WTC11 (cell line): ENCODE measurements around the gene CACNA1C.

ENCODE experiments used
- ELF4 ChIP-seq: sonication (generic); formaldehyde crosslinking; IDR thresholded peaks from 2 replicates; pipeline ENCODE4 v1.8.1; 2022; ENCODE audit warnings: low read depth, mild to moderate bottlenecking, moderate library complexity, missing genetic modification reagents
- ETV6 ChIP-seq: sonication (generic); formaldehyde crosslinking; IDR thresholded peaks from 2 replicates; pipeline ENCODE4 v1.8.1; 2022; ENCODE audit warnings: mild to moderate bottlenecking, missing genetic modification reagents
- JUN ChIP-seq: sonication (generic); formaldehyde crosslinking; IDR thresholded peaks from 2 replicates; pipeline ENCODE4 v1.8.0; 2023; ENCODE audit warnings: mild to moderate bottlenecking, missing genetic modification reagents
- MLX ChIP-seq: sonication (generic); formaldehyde crosslinking; IDR thresholded peaks from 2 replicates; pipeline ENCODE4 v1.8.1; 2023; ENCODE audit warnings: mild to moderate bottlenecking, missing genetic modification reagents, moderate library complexity
- NR3C1 ChIP-seq: sonication (generic); formaldehyde crosslinking; conservative IDR thresholded peaks from 2 replicates; pipeline ENCODE4 v1.8.1; 2023; ENCODE audit warnings: low read depth, mild to moderate bottlenecking, missing genetic modification reagents
- RELA ChIP-seq: sonication (generic); formaldehyde crosslinking; IDR thresholded peaks from 2 replicates; pipeline ENCODE4 v1.8.1; 2022; ENCODE audit warnings: missing genetic modification reagents, mild to moderate bottlenecking, borderline replicate concordance
- SP1 ChIP-seq: sonication (generic); formaldehyde crosslinking; conservative IDR thresholded peaks from 2 replicates; pipeline ENCODE4 v1.8.1; 2022; ENCODE audit warnings: missing genetic modification reagents
- ZNF121 ChIP-seq: sonication (generic); formaldehyde crosslinking; IDR thresholded peaks from 2 replicates; pipeline ENCODE4 v1.8.0; 2023; ENCODE audit warnings: missing genetic modification reagents
- ZNF232 ChIP-seq: sonication (generic); formaldehyde crosslinking; IDR thresholded peaks from 2 replicates; pipeline ENCODE4 v1.8.0; 2022; ENCODE audit warnings: mild to moderate bottlenecking, missing genetic modification reagents
- TF ChIP-seq, protein P1 (sequence below): fragments of 200-600 bp; IDR thresholded peaks from 2 replicates; pipeline ENCODE4 v1.8.0; 2022; ENCODE audit warnings: antibody characterized with exemption
- TF ChIP-seq, protein P2 (sequence below): sonication (generic); formaldehyde crosslinking; IDR thresholded peaks from 2 replicates; pipeline ENCODE4 v1.8.1; 2023; ENCODE audit warnings: mild to moderate bottlenecking, missing genetic modification reagents, borderline replicate concordance

DNA sequence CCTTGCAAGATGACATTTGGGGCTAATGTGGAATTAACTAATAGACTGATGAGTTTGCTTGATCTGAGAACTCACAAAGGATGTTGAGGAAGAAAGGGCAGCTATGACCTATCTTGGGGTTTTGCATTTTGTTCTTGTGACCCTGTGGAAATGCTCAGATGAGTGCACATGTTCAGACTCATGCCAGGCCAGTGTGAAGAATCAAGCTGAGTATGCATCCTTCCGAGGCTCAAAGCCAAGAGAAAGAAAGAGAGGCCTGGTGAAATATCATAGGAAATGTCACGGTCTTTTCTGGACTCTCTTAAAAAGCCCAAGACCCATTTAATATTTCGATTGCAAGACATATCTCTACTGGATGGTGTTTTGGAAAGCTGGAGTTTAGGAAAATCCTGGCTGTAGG is 96.3 kb downstream of the CACNA1C start:
- TF ChIP-seq, protein P1, sequence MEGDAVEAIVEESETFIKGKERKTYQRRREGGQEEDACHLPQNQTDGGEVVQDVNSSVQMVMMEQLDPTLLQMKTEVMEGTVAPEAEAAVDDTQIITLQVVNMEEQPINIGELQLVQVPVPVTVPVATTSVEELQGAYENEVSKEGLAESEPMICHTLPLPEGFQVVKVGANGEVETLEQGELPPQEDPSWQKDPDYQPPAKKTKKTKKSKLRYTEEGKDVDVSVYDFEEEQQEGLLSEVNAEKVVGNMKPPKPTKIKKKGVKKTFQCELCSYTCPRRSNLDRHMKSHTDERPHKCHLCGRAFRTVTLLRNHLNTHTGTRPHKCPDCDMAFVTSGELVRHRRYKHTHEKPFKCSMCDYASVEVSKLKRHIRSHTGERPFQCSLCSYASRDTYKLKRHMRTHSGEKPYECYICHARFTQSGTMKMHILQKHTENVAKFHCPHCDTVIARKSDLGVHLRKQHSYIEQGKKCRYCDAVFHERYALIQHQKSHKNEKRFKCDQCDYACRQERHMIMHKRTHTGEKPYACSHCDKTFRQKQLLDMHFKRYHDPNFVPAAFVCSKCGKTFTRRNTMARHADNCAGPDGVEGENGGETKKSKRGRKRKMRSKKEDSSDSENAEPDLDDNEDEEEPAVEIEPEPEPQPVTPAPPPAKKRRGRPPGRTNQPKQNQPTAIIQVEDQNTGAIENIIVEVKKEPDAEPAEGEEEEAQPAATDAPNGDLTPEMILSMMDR = no peak
- TF ChIP-seq NR3C1 (no peak), SP1 (no peak), JUN (CRISPR knock-in tag) (no peak), ETV6 (CRISPR knock-in tag) (no peak), MLX (no peak), ZNF121 (no peak), ZNF232 (CRISPR knock-in tag) (no peak), ELF4 (CRISPR knock-in tag) (no peak), RELA (CRISPR knock-in tag) (no peak)
- TF ChIP-seq, protein P2, sequence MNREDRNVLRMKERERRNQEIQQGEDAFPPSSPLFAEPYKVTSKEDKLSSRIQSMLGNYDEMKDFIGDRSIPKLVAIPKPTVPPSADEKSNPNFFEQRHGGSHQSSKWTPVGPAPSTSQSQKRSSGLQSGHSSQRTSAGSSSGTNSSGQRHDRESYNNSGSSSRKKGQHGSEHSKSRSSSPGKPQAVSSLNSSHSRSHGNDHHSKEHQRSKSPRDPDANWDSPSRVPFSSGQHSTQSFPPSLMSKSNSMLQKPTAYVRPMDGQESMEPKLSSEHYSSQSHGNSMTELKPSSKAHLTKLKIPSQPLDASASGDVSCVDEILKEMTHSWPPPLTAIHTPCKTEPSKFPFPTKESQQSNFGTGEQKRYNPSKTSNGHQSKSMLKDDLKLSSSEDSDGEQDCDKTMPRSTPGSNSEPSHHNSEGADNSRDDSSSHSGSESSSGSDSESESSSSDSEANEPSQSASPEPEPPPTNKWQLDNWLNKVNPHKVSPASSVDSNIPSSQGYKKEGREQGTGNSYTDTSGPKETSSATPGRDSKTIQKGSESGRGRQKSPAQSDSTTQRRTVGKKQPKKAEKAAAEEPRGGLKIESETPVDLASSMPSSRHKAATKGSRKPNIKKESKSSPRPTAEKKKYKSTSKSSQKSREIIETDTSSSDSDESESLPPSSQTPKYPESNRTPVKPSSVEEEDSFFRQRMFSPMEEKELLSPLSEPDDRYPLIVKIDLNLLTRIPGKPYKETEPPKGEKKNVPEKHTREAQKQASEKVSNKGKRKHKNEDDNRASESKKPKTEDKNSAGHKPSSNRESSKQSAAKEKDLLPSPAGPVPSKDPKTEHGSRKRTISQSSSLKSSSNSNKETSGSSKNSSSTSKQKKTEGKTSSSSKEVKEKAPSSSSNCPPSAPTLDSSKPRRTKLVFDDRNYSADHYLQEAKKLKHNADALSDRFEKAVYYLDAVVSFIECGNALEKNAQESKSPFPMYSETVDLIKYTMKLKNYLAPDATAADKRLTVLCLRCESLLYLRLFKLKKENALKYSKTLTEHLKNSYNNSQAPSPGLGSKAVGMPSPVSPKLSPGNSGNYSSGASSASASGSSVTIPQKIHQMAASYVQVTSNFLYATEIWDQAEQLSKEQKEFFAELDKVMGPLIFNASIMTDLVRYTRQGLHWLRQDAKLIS (CRISPR knock-in tag) = no peak
